Neural cell (in vitro differentiated cells): Measurements from ENCODE around the gene KLK10. TPM values are rescaled to one million over a fixed set of nuclear protein-coding genes. Genes with fewer than 3 reads are reported as not detected.

Experiments used
- H2AFZ ChIP-seq: fragments of 200-600, 300-800 bp; sonication (generic), shearing (Covaris generic); 2 replicates; pipeline ENCODE4 v1.6.0; 2014; ENCODE audit warnings: low read depth, mild to moderate bottlenecking, antibody characterized with exemption, low read length, moderate library complexity
- H3F3A ChIP-seq: fragments of 200-600 bp; shearing (Covaris generic); 2 replicates; pipeline ENCODE4 v1.6.1; 2016; ENCODE audit warnings: mild to moderate bottlenecking, moderate library complexity, mixed read lengths, antibody characterized with exemption, low read length; ENCODE audit not compliant: insufficient read depth, poor library complexity, severe bottlenecking
- H3K27ac ChIP-seq: fragments of 200-600, 300-800 bp; sonication (generic), shearing (Covaris generic); 2 replicates; pipeline ENCODE4 v1.5.1; 2014; ENCODE audit warnings: mild to moderate bottlenecking, low read length, moderate library complexity
- H3K27me3 ChIP-seq: fragments of 300-800, 200-600 bp; sonication (generic), shearing (Covaris generic); 2 replicates; pipeline ENCODE4 v1.6.0; 2014; ENCODE audit warnings: mild to moderate bottlenecking, low read depth, low read length, moderate library complexity; ENCODE audit not compliant: insufficient read depth
- H3K36me3 ChIP-seq: fragments of 300-800, 200-600 bp; sonication (generic), shearing (Covaris generic); 2 replicates; pipeline ENCODE4 v1.5.1; 2014; ENCODE audit warnings: mild to moderate bottlenecking, antibody characterized with exemption, low read length, moderate library complexity; ENCODE audit not compliant: insufficient read depth
- H3K4me2 ChIP-seq: fragments of 300-800, 200-600 bp; sonication (generic), shearing (Covaris generic); 2 replicates; pipeline ENCODE4 v1.6.0; 2014; ENCODE audit warnings: mild to moderate bottlenecking, low read length
- H3K4me3 ChIP-seq: fragments of 300-800, 200-600 bp; sonication (generic), shearing (Covaris generic); 2 replicates; pipeline ENCODE4 v1.5.1; 2014; ENCODE audit warnings: mild to moderate bottlenecking, low read length, moderate library complexity
- H3K79me2 ChIP-seq: fragments of 200-600 bp; shearing (Covaris generic); replicated peaks from 2 replicates; pipeline ENCODE4 v1.6.0; 2014; ENCODE audit warnings: mild to moderate bottlenecking, low read length, moderate library complexity; ENCODE audit not compliant: insufficient read depth
- H3K9ac ChIP-seq: fragments of 300-800, 200-600 bp; sonication (generic), shearing (Covaris generic); 2 replicates; pipeline ENCODE4 v1.6.1; 2016; ENCODE audit warnings: mild to moderate bottlenecking, low read length, mixed read lengths
- H3K9me2 ChIP-seq: fragments of 200-600 bp; shearing (Covaris generic); 2 replicates; pipeline ENCODE4 v1.6.1; 2016; ENCODE audit warnings: mild to moderate bottlenecking, low read length, mixed read lengths; ENCODE audit not compliant: insufficient read depth
- H3K9me3 ChIP-seq: fragments of 200-600, 300-800 bp; sonication (generic), shearing (Covaris generic); 2 replicates; pipeline ENCODE4 v1.6.1; 2016; ENCODE audit warnings: mild to moderate bottlenecking, mixed run types, low read length, moderate library complexity, mixed read lengths
- H4K20me1 ChIP-seq: fragments of 200-600 bp; shearing (Covaris generic); 2 replicates; pipeline ENCODE4 v1.6.1; 2016; ENCODE audit warnings: mild to moderate bottlenecking, mixed run types; ENCODE audit not compliant: insufficient read depth
- CTCF ChIP-seq: fragments of 450-650 bp; IDR thresholded peaks from 2 replicates; pipeline ENCODE4 v1.5.1; 2014; ENCODE audit warnings: antibody characterized with exemption, mild to moderate bottlenecking, moderate library complexity; ENCODE audit not compliant: poor library complexity, severe bottlenecking
- EP300 ChIP-seq: fragments of 450-650 bp; conservative IDR thresholded peaks from 2 replicates; pipeline ENCODE4 v1.6.1; 2014; ENCODE audit warnings: antibody characterized with exemption, mild to moderate bottlenecking, moderate library complexity; ENCODE audit not compliant: poor library complexity, severe bottlenecking
- EZH2 ChIP-seq: fragments of 200-600, 300-800 bp; shearing (Covaris generic), sonication (generic); IDR thresholded peaks from 2 replicates; pipeline ENCODE4 v1.6.1; 2014; ENCODE audit warnings: antibody characterized with exemption, low read length, borderline replicate concordance, mild to moderate bottlenecking; ENCODE audit not compliant: insufficient read depth, poor library complexity, severe bottlenecking
- MXI1 ChIP-seq: fragments of 450-650 bp; conservative IDR thresholded peaks from 2 replicates; pipeline ENCODE4 v1.6.1; 2014; ENCODE audit warnings: antibody characterized with exemption, mild to moderate bottlenecking; ENCODE audit not compliant: poor library complexity, severe bottlenecking
- POLR2AphosphoS5 ChIP-seq: IDR thresholded peaks from 2 replicates; pipeline ENCODE4 v1.6.1; 2012
- RAD21 ChIP-seq: fragments of 450-650 bp; conservative IDR thresholded peaks from 2 replicates; pipeline ENCODE4 v1.6.1; 2014; ENCODE audit warnings: antibody characterized with exemption, mild to moderate bottlenecking, moderate library complexity
- REST ChIP-seq: IDR thresholded peaks from 2 replicates; pipeline ENCODE4 v1.6.1; 2012; ENCODE audit warnings: borderline replicate concordance
- SMC3 ChIP-seq: fragments of 450-650 bp; conservative IDR thresholded peaks from 2 replicates; pipeline ENCODE4 v1.6.1; 2014; ENCODE audit warnings: antibody characterized with exemption, mild to moderate bottlenecking, moderate library complexity; ENCODE audit not compliant: poor library complexity
- TAF1 ChIP-seq: IDR thresholded peaks from 2 replicates; pipeline ENCODE4 v1.6.1; 2012; ENCODE audit warnings: low read depth
- polyA plus RNA-seq: library from polyadenylated mRNA; depleted of rRNA; stranded (reverse); fragments of >200 nt; gene quantifications from 2 replicates; pipeline ENCODE4 v1.2.3, GENCODE V29; 2014

KLK10 gene
- polyA plus RNA-seq, 1 donor from 2014 or later: 0.73 TPM

GRCh38 chr19:51060336-51060735 is 40.8 kb upstream of the KLK10 start:
- Histone ChIP-seq H3K9ac (no peak overlapping the region), H3K4me3 (no peak overlapping the region), H3K27me3 (peaks cover 9% of the 10 kb centered on the region), H3K9me2 (no peaks in the 10 kb centered on the region), H4K20me1 (no peaks in the 10 kb centered on the region), H3K79me2 (no peaks in the 10 kb centered on the region), H3F3A (no peaks in the 10 kb centered on the region), H2AFZ (no peak overlapping the region), H3K27ac (no peak overlapping the region), H3K9me3 (no peaks in the 10 kb centered on the region), H3K4me2 (no peak overlapping the region), H3K36me3 (no peaks in the 10 kb centered on the region)
- no peak for TF ChIP-seq MXI1
- TF ChIP-seq EZH2: no peak
- no peak for TF ChIP-seq REST
- no peak for TF ChIP-seq TAF1
- no peak for TF ChIP-seq RAD21
- no peak for TF ChIP-seq EP300
- TF ChIP-seq SMC3: no peak

GRCh38 chr19:51059715-51060114 is 40.2 kb upstream of the KLK10 start:
- TF ChIP-seq POLR2AphosphoS5 (no peak), TAF1 (no peak), SMC3 (no peak), REST (no peak), RAD21 (no peak), MXI1 (no peak), CTCF (no peak), EZH2 (no peak), EP300 (no peak)
- no peak overlapping the region for H3K9ac ChIP-seq
- no peaks in the 10 kb centered on the region for H3F3A ChIP-seq
- peaks cover 5% of the 10 kb centered on the region for H3K27me3 ChIP-seq
- H3K4me2 ChIP-seq: no peak overlapping the region
- H3K27ac ChIP-seq: no peak overlapping the region
- no peaks in the 10 kb centered on the region for H4K20me1 ChIP-seq
- H3K9me2 ChIP-seq: no peaks in the 10 kb centered on the region
- no peaks in the 10 kb centered on the region for H3K36me3 ChIP-seq
- no peak overlapping the region for H2AFZ ChIP-seq
- no peaks in the 10 kb centered on the region for H3K79me2 ChIP-seq
- no peaks in the 10 kb centered on the region for H3K9me3 ChIP-seq
- no peak overlapping the region for H3K4me3 ChIP-seq
